DMS53 (cell line): ENCODE measurements around the gene SARS2.
"Not testable (repeated sequence)": the region's sequence is repeated elsewhere in the genome, so short reads cannot be mapped to it uniquely, and the experiment has no call there.

Source experiments
- DNase-seq: peaks from one replicate; lab custom pipeline; 2025; lab: John Stamatoyannopoulos, UW

The SARS2 gene, protein sequence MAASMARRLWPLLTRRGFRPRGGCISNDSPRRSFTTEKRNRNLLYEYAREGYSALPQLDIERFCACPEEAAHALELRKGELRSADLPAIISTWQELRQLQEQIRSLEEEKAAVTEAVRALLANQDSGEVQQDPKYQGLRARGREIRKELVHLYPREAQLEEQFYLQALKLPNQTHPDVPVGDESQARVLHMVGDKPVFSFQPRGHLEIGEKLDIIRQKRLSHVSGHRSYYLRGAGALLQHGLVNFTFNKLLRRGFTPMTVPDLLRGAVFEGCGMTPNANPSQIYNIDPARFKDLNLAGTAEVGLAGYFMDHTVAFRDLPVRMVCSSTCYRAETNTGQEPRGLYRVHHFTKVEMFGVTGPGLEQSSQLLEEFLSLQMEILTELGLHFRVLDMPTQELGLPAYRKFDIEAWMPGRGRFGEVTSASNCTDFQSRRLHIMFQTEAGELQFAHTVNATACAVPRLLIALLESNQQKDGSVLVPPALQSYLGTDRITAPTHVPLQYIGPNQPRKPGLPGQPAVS

DNA sequence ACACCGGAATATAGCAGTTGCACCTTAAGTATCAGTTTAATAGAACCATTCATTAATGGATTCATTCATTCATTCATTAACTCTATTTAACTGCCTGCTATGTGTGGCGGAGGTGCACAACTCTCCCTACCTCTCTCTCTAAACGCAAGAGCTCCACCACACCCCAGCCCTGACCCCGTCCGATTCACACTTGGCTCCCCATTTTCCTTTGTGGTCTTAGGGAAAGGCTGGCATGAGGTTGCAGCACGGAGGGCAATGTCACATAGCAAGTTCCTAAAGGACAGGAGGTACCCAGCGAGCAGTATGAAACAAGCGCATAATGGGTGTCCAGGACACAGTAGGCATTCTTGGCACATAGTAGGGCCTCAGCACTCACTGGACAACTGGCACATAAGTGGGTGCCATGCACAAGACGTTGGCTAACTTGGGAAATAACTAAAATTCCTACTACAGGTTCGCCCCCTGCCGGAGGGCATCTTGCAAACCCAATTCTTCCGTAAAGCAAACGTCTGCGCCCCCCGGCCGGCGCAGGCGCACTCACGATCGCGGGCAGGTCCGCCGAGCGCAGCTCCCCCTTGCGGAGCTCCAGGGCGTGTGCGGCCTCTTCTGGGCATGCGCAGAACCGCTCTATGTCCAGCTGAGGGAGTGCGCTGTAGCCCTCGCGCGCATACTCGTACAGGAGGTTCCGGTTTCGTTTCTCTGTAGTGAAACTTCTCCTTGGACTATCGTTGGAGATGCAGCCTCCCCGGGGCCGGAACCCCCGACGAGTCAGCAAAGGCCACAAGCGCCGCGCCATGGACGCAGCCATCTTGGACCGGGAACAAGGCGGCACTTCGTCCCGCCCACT lies at the start of gene SARS2:
Gene SARS2, minus strand, starts transcription at position 835 of the 847 bp plus-strand sequence. Its CDS starts 27 bp downstream, at position 808.
- DNase-seq = peak; percentile 97

DNA sequence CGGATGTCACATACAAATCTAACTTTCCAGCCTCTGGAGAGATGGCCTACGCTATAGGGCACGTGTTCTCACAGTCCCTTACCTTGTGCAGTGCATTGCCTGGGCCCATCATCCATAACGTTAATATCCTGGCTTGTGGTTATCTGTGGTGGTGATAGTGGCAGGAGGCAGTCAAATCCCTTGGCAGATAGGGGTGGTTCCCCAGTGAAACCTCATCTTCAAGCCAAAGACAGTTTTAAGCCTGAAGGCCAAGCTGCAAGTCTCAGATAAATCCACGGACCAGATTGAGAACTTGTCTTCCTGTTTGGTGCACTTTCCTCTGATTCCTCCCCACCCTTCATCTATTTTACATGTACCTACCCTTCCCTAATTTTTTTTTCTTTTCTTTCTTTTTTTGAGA lies 49.2 kb upstream of the SARS2 start:
- no peak for DNase-seq

DNA sequence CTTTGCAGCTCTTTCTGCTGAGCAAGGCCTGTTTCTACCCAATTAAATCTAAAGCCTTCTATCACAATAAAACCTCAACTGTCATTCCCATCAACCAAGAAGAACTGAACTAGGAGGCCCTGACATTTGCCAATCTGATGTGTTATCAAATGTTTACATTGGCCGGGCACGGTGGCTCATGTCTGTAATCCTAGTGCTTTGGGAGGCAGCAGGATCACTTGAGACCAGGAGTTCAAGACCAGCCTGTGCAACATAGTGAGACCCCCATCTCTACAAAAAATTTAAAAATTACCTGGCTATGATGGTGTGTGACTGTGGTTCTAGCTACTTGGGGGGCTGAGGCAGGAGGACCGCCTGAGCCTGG lies 47.7 kb upstream of the SARS2 start:
- no peak for DNase-seq

DNA sequence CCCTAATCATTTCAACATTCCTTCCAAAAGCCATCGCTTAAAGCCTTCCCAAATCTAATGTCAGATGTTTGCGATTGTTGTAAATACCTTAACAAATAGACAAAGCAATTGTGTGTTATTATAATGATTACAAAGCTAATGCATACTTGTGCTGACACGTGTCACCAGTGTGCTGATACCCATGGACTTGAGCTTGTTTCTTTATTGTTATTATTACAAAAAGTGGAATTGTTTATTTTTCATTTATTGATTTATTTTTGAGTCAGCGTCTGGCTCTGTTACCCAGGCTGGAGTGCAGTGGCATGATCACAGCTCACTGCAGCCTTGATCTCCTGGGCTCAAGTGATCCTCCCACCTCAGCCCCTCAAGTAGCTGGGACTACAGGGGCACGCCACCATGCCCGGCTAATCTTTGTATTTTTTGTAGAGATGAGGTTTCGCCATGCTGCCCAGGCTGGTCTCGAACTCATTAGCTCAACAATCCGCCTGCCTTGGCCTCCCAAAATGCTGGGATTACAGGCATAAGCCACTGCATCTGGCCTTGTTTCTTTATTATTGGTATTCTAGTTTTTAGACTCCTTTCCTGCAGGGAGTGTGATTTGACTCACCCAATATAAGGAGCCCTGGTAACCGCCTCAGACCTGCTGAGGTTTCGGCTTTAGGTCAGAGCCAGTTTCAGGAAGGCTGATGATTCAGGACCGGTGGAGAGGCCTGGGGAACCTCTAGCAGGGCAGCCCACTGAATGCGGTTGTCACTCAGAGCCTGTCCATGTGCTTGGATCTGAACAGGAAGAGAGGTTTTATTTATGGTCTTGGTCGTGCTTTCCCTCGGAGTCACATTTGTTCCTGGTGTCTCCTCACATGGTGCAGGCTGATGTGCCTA lies 47.1 kb upstream of the SARS2 start:
- no peak for DNase-seq

DNA sequence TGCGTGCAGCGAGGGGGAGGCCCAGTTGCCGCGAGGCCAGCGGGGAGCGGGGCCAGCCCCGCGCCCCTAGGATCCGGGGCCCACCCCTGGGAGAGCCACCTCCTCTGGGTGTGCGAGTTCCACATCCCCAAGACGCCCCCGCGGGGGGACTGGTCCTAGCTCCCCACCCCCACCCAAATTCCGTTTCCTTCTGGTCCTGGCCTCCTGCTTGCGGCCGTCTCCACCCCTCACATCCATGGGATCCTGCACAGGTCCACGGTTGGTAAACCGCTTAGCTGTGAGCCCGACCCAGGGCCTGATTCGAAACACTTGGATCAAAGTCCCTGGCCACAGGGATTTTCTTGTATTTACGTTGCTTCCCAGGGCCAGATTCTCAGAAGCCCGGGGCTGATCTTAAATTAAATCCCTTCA lies 45.3 kb upstream of the SARS2 start:
- DNase-seq = peak; percentile 37

DNA sequence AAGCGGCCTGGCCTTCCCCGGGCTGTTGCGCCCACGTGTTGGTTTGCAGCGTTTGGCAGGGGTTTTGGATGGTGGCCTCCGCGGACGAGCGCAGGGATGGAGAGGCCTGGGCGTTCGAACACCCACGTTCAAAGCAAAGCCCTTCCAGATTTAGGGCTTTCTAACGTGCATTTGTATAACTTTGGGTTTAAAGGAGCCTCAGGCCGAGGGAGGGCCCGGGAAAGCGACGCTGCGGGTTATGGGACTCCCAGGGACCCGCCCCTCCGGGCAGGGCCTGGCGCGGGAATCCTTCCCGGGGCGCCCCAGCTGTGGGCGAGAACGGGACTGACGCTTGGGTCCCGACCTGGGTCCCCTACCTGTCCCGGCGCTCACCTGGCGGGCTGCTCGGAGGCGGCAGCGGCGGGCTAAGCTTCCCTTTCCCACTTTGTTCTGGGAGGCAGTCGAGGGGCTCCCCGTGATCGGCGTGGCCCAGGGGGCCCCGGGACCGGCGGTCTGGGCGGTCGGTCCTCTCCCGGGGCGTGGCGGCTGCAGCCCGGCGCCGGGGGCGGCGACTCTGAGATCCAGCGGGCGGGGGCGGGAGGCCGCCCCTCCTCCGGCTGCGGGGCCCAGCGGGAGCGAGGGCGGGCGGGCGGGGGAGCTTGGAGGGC lies 44.8 kb upstream of the SARS2 start, which contains the start of gene FBXO17:
Gene FBXO17, minus strand, starts transcription at position 529 of the 647 bp plus-strand sequence. CDS start 25,423 bp downstream, outside the sequence.
- DNase-seq = no peak

DNA sequence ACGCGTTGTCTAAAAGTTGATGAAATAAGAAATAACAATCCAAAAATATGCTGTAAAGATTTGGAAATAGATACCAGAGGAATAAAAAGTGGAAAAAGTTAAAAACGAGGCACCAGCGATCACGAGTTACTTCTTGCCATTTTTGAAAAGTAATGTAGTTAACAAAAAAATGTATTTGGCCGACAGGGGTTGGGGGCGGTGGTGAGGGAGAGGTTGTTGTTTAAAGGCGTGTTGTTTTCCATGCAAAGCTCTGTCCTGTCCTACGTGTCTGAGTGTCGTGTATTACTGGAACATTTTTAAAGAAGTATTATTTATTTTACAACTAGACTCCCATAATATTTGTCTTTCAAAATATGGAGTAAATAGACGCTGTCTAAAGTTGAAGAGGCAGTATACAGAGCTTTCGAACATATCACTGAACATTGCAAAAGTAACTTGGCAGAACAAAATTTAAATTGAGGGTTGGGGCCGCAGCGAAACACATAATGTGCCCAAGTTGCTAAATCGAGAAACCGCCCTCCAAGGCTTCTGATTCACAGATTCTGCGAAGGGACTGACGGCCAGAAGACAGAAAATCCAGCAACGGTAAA lies 44.2 kb upstream of the SARS2 start:
- no peak for DNase-seq

DNA sequence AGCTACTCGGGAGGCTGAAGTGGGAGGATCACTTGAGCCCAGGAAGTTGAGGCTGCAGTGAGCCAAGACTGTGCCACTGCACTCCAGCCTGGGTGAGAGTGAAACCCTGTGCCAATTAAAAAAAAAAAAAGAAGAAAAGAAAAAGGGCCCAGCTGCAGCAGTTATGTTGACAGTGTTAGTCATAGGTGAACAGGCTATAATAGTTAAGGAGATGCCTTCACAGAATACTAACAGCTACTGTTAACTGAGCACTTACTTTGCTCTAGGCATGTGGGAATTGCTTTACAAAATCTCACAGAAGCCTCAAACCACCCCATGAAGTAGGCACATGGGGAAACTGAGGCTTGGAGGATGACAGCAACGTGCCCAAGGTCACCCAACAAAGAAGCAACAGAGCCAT lies 41.1 kb upstream of the SARS2 start:
- peak; percentile 44 for DNase-seq

DNA sequence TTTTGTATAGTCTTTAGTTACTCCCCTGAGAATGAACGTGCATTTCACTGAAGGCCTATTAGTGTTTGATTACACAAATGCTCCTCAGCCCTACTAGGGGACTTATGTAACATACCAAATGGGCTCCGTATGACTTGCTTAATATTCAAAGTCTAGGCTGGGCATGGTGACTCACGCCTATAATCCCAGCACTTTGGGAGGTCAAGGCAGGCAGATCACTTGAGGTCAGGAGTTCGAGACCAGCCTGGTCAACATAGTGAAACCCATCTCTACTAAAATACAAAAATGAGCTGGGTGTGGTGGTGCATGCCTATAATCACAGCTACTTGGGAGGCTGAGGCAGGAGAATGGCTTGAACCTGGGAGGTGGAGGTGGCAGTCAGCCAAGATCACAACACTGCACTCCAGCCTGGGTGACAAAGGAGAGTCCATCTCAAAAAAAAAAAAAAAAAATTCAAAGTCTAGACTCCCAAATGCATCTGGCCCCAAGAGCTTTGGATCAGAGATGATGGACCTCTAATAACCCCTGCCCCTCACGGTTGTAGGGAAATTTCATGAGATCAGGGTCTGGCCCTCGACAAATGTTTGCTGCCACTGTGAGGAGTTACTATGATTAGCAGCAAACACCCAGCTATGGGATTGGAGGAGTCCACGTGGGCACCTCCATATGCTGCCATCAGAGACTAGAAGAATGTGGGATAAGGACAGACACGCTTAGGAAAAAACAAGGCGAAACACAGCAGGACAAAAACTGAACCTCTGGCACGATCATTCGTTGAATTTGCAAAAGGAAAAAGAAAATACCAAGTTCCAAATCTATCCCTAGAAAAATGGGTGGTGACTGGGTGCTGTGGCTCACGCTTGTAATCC lies 40.3 kb upstream of the SARS2 start:
- no peak for DNase-seq

DNA sequence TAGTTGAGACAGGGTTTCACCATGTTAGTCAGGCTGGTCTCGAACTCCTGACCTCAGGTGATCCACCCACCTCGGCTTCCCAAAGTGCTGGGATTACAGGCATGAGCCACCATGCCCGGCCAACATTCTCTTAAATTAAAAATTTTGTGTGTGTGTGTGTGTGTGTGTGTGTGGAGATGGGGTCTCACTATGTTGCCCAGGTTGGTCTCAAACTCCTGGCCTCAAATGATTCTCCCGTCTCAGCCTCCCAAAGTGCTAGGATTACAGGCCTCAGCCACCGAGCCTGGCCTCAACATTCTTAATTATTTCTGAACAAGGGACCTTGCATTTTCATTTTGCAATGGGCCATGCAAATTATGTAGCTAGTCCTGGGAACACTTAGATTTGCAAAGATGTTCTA lies 35.6 kb upstream of the SARS2 start:
- DNase-seq = not testable (repeated sequence)

DNA sequence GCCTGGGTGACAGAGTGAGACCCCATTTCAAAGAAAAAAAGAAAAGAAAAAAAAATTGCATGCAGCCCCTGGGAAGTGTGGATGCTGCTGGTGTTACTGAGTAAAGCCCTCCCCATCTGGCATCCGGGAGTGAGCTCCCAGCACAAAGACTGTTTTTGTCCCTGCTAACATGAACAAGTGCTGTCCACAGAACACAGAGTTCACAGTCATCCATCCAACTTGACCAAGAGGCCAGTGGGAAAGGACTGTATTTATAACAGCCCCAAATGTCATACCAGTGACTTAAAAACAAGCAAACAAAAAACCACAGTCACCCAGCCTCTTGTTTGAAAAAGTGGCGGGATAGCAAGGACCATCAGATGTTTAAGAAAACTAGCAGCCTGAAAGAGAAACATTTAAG lies 34.2 kb upstream of the SARS2 start:
- DNase-seq = no peak

DNA sequence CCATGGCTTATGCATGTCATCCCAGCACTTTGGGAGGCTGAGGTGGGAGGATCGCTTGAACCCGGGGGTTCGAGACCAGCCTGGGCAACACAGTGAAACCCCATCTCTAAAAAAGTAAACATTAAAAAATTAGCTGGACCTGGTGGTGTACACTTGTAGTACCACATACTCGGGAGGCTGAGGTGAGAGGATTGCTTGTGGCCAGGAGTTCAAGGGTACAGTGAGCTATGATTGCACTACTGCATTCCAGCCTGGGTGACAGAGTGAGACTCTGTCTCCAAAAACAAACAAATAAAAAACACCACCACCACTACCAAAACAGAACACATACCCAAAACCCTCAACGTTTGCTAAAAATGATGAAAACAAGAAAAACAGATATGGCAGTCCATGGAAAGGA lies 29.1 kb upstream of the SARS2 start:
- no peak for DNase-seq

DNA sequence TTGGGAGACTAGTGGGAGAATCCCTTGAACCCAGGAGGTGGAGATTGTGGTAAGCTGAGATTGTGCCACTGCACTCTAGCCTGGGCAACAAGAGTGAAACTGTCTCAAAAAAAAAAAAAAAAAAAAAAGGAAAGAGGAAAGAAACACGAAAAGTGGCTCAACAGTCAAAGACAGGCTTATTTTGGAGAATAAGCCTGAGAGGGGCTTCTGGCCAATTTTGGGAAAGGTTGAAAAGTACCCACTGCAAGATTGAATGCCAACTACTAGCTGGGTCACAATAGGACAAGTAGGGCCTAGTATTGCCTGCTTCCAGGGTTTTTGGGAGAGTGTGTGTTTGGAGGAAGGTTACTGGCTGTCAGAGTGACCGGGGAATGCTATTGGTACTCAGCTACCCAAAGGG lies 27.7 kb upstream of the SARS2 start:
- DNase-seq = no peak

DNA sequence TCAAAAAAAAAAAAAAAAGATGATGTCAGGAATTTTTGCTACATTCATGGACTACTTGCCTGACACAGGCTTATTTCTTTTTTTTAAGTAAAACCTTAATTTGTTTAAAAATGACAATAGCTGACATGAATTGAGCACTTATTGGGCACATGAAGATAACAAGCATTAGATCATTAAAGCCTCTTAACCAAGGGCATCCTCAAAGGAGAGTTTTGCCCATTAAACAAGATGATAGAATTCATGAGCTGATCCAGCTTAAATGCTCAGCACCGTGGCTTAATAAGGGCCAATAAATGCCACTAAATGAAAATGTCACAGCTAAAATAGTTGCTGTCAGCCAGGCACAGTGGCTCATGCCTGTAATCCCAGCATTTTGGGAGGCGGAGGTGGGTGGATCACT lies 25.7 kb upstream of the SARS2 start:
- DNase-seq = no peak

DNA sequence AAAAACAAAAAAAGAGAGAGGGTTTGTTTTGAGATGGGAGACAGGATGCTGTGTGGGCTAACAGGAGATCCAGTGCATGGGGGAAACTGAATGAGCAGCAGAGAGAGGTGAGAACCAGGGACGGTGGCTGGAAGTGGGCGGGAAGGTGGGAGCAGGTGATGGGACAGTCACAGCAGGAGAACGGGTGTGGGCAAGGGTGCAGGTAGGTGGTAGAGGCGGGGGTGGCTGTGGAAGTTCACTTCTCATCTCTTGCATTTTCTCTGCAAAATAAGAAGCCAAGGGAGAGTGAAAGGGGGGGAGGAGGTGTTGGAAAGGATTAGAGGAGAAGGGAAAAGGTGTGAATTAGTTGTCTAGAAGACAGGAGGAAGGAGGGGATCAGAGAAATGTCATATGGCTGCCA lies 23.1 kb upstream of the SARS2 start:
- no peak for DNase-seq

DNA sequence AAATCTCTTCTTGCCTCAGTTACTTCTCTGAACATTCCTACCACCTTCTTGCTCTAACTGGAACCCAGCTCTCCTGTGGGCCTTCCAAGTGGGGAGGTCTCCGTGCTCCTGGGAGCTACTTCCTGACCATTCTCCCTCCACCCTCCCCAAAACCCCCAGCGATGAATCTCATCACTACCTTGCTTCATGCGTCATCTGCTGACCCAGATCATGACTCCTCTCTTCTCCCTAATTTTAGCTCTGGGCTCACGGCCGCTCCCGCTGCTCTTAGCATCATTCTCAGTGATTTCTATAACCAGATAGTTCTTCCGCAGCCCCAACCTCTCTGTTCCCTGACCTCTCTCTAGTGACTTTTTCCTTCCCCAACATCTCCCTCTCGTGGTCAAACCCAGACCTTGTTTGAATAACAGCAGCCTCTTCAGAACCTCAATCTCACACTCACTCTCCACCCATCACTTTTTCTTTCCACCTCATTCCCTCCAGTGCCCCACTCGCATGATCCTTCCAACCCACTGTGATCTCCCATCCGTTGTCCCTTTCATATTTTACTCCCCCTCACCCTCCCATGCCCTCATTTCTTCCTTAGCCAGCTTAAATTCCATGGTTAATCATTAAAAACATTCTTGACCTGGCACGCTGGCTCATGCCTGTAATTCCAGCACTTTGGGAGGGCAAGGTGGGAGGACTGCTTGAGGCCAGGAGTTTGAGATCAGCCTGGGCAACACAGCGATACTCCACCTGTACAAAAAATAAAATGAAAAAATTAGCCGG lies 22.0 kb upstream of the SARS2 start:
- peak; percentile 92 for DNase-seq

DNA sequence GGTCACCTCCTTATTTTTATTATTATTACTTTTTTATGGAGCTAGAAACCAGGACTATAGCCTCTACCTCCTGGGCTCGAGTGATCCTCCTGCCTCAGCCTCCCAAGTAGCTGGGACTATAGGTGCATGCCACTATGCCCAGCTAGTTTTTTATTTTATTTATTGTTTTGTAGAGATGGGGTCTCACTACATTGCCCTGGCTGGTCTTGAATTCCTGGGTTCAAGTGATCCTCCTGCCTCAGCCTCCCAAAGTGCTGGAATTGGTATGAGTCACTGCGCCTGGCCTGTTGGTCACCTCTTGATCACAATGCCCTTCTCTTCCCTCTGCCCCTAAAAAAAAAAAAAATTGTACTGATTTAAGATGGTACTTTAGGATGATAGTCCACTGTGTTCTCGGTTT lies 20.6 kb upstream of the SARS2 start:
- no peak for DNase-seq

DNA sequence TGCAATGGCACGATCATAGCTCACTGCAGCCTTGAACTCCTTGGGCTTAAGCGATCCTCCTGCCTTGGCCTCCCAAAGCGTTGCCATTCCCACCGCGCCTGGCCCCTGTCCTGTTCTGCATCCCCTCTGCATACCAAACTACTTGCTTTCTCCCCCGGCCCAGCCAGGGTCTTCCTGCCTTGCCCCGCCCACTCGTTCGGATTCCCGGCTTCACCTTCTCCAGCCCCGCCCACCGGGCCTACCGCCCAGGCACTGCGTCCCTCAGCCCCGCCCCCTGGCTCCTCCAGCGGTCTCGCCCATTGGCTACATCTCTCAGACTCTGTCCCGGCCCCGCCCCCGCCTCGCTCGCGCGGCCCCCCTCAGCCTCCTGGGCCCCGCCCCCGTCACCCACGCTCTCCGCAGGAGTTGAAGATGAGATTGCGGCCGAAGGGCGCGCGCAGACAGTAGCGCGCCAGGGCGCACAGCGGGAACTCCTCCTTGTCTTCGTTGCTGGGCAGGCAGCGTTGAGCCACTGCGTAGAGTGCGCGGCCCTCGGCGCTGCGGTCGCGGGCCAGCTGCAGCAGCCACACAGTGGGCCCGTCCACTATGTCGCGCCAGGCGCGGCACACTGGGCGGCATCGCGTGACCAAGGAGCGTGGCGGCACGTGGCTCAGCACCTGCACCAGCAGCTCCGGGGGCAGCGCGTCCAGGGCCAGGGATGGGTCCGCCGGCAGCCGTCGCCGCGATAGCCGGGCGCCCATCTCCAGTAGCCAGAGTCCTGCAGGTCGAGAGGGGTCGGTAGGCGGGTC lies 19.2 kb upstream of the SARS2 start:
- DNase-seq = peak; percentile 90
